ENCODE results near the gene GMDS. TPM values are rescaled to one million over a fixed set of nuclear protein-coding genes. Genes with fewer than 3 reads are reported as not detected.

Gene GMDS
- total RNA-seq, 4 donors from 2014 or later = 3.4 to 7.2 (median 4.6) TPM

GRCh38 chr6:2242311-2242710 is 3.1 kb downstream of the GMDS start:
- intact Hi-C loops (cut with DNase I; ENCODE audit: low total_unique reads) = loop anchor here (10.0 kb wide), 1 partner anchor 462 kb away; no protein-coding TSS in a partner anchor

GRCh38 chr6:2240961-2241360 is 4.4 kb downstream of the GMDS start:
- Histone ChIP-seq H3K36me3 (no peaks in the 10 kb centered on the region), H3K27me3 (no peaks in the 10 kb centered on the region), H3K4me1 (peaks cover 0 to 6% of the 10 kb centered on the region in 2 donors), H3K4me3 (no peak overlapping the region), H3K27ac (no peak overlapping the region), H3K9me3 (no peaks in the 10 kb centered on the region)
- ATAC-seq = no peak
- intact Hi-C loops (cut with DNase I; ENCODE audit: low total_unique reads) (loop anchor here (10.0 kb wide), 1 partner anchor 464 kb away; no protein-coding TSS in a partner anchor), in situ Hi-C loops (cut with MboI; ENCODE audit: low sequenced_read_pairs in 4 of 4) (no loop called here)
- DNase-seq = no peak
- TF ChIP-seq POLR2A (IDR thresholded peaks at IDR 0.05) (no peak), CTCF (IDR thresholded peaks at IDR 0.05 in 4 of 5, conservative IDR thresholded peaks at IDR 0.05 in 1 of 5) (no peak)

More at GRCh38 chr6:2242311-2242710, 3.1 kb downstream of the GMDS start:
- no peak for TF ChIP-seq CTCF (IDR thresholded peaks at IDR 0.05 in 4 of 5, conservative IDR thresholded peaks at IDR 0.05 in 1 of 5)
- TF ChIP-seq POLR2A (IDR thresholded peaks at IDR 0.05) = no peak
- no peak for ATAC-seq
- Histone ChIP-seq H3K9me3 (no peaks in the 10 kb centered on the region), H3K4me1 (peaks cover 5 to 13% of the 10 kb centered on the region in 2 donors), H3K36me3 (no peaks in the 10 kb centered on the region), H3K4me3 (no peak overlapping the region), H3K27me3 (no peaks in the 10 kb centered on the region), H3K27ac (no peak overlapping the region)
- DNase-seq = no peak
- in situ Hi-C loops (cut with MboI; ENCODE audit: low sequenced_read_pairs in 4 of 4) = no loop called here

DNA sequence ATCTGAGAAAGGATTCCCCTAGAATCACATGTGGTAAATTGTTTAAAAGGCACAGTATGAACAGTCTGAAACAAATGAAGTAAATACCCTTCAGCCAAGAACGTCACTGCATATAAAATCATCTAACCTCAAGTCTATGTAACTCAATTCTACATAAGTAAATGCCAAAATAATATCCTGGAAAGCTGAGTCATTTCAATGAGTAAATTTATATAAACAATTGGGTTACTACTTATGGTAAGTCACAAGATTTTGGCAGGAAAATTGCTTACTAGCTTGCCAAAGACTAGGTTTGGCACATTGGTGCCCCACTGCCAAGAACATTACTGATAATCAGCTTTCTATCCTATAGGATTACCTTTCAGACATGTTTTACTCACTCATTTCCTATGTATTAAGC is 8.4 kb downstream of the GMDS start:
- DNase-seq = no peak
- ATAC-seq = no peak
- Histone ChIP-seq H3K27me3 (no peaks in the 10 kb centered on the region), H3K9me3 (no peaks in the 10 kb centered on the region), H3K4me1 (no peaks in the 10 kb centered on the region), H3K36me3 (no peaks in the 10 kb centered on the region), H3K4me3 (no peak overlapping the region), H3K27ac (no peak overlapping the region)
- intact Hi-C loops (cut with DNase I; ENCODE audit: low total_unique reads) = no loop called here
- in situ Hi-C loops (cut with MboI; ENCODE audit: low sequenced_read_pairs in 4 of 4) = no loop called here
- no peak for TF ChIP-seq POLR2A (IDR thresholded peaks at IDR 0.05)
- TF ChIP-seq CTCF (IDR thresholded peaks at IDR 0.05 in 4 of 5, conservative IDR thresholded peaks at IDR 0.05 in 1 of 5) = no peak

DNA sequence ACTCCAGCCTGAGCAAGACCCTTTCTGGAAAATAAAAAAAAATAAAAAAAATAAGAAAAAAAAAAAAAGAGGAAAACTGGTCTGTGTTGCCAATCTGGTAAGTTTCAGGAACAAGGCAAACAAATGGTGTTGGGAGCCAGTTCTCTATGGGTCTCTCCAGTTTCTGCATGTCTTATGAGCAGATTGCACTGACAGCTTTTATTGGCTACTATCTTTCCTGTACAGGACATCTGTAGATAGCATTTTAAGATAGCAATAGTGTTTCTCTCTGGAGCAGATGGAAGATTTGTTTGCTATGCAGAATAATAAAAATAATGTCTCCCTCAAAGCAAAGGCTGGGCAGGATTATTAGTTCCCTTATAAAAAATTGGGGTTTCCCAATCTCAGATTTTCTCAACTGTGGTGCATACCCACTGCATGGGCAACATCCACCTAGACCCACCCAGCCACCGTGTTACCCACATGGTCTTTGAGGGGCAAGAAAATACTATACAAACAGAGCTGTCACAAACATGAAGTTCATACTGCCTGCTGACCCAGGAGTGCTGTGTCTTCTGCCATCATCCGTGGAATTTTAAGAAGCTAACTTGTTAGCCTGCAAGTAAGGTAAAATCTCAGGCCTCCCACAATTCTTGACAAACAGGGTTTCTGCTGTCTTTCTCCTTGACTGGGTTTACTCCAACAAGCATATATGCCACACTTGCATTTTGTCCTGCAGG is 9.5 kb downstream of the GMDS start:
- no peak overlapping the region for H3K4me3 ChIP-seq
- DNase-seq (no peak), ATAC-seq (no peak)
- TF ChIP-seq CTCF (IDR thresholded peaks at IDR 0.05 in 4 of 5, conservative IDR thresholded peaks at IDR 0.05 in 1 of 5) (no peak), POLR2A (IDR thresholded peaks at IDR 0.05) (no peak)
- H3K27me3 ChIP-seq = no peaks in the 10 kb centered on the region
- intact Hi-C loops (cut with DNase I; ENCODE audit: low total_unique reads) = no loop called here
- H3K9me3 ChIP-seq = no peaks in the 10 kb centered on the region
- H3K4me1 ChIP-seq = no peaks in the 10 kb centered on the region
- H3K27ac ChIP-seq = no peak overlapping the region
- H3K36me3 ChIP-seq = no peaks in the 10 kb centered on the region
- in situ Hi-C loops (cut with MboI; ENCODE audit: low sequenced_read_pairs in 4 of 4) = no loop called here

Data from gastrocnemius medialis (tissue), 4 donors.